OCI-LY1 (cell line): ENCODE results near the gene MRRF.

ENCODE experiments used
- CTCF ChIP-seq: fragments of 200-600 bp; sonication (generic), shearing (Covaris generic); IDR thresholded peaks from 2 replicates; pipeline ENCODE4 v1.5.1; 2017; ENCODE audit warnings: mild to moderate bottlenecking, antibody characterized with exemption, low read length, moderate library complexity, mixed read lengths
- EZH2 ChIP-seq: fragments of 200-600 bp; sonication (generic), shearing (Covaris generic); IDR thresholded peaks from 2 replicates; pipeline ENCODE4 v1.8.0; 2017; ENCODE audit warnings: borderline replicate concordance, mixed run types, mild to moderate bottlenecking, antibody characterized with exemption, low read length, moderate library complexity, mixed read lengths

DNA sequence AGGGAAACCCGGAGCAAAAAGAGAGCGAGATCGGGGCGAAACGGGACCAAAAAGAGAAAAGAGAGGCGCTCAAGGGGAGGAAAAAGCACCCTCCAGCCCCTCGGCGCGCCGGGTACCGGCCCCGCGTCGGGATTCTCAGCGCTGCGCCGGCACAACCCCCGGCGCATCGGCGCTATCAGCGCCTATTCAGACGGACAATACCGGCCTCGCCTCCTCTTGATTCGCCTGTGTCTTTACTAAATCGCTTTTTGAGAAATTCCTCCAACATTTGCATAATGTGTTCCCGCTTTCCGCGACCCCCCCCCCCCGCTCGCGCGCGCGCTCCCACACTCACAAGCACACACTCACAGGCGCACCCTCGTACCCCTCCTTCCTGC lies 36.5 kb upstream of the MRRF start:
- TF ChIP-seq CTCF (no peak), EZH2 (no peak)
